K562 (cell line): ENCODE data around the gene CHAD. TPM values are rescaled to one million over a fixed set of nuclear protein-coding genes. Genes with fewer than 3 reads are reported as not detected.
A peak's percentile ranks its signal among the peaks of the same experiment; 100 is the strongest.

Experiments used
- BCOR ChIP-seq: fragments of 450-650 bp; IDR thresholded peaks from 2 replicates; pipeline ENCODE4 v1.6.1; 2016
- BDP1 ChIP-seq: IDR thresholded peaks from 3 replicates; pipeline ENCODE4 v1.6.1; 2011; ENCODE audit not compliant: insufficient read length, insufficient read depth
- EHMT2 ChIP-seq: fragments of 450-650 bp; IDR thresholded peaks from 2 replicates; pipeline ENCODE4 v1.6.1; 2018; ENCODE audit warnings: antibody characterized with exemption
- ETV6 ChIP-seq, 3 experiments: fragments of 150-350 bp in 1 of 3; sonication (generic) in 1 of 3; formaldehyde crosslinking in 1 of 3; IDR thresholded peaks; 2 replicates each; pipeline versions ENCODE4 v1.6.1 to v1.8.0; 2014 to 2022; ENCODE audit warnings: borderline replicate concordance in 2 of 3, low read depth in 2 of 3, antibody characterized with exemption in 1 of 3, low read length in 1 of 3, mild to moderate bottlenecking in 1 of 3, missing genetic modification reagents in 1 of 3
- FOSL1 ChIP-seq: fragments of 200-800 bp; sonication (Bioruptor generic); conservative IDR thresholded peaks from 2 replicates; pipeline ENCODE4 v1.6.1; 2016; ENCODE audit warnings: missing genetic modification characterization, missing compliant biosample characterization
- FOXP1 ChIP-seq: sonication (generic); formaldehyde crosslinking; IDR thresholded peaks from 2 replicates; pipeline ENCODE4 v1.8.0; 2022; ENCODE audit warnings: mild to moderate bottlenecking, missing genetic modification reagents
- HDAC2 ChIP-seq: fragments of 450-650 bp; IDR thresholded peaks from 2 replicates; pipeline ENCODE4 v1.6.1; 2016; ENCODE audit warnings: mild to moderate bottlenecking
- MCM3 ChIP-seq: fragments of 450-650 bp; IDR thresholded peaks from 2 replicates; pipeline ENCODE4 v1.6.1; 2016
- NFYB ChIP-seq: IDR thresholded peaks from 2 replicates; pipeline ENCODE4 v1.6.1; 2011; ENCODE audit warnings: mild to moderate bottlenecking, moderate library complexity; ENCODE audit not compliant: insufficient read length; ENCODE audit errors: extremely low read depth
- PCBP1 ChIP-seq: fragments of 200-400 bp; formaldehyde crosslinking; IDR thresholded peaks from 2 replicates; pipeline ENCODE4 v1.6.1; 2018; ENCODE audit warnings: mild to moderate bottlenecking, low read depth, low read length; ENCODE audit not compliant: poor library complexity, severe bottlenecking
- PTBP1 ChIP-seq: fragments of 200-400 bp; formaldehyde crosslinking; IDR thresholded peaks from 2 replicates; pipeline ENCODE4 v1.6.1; 2017; ENCODE audit warnings: low read depth, low read length
- PTTG1 ChIP-seq: fragments of 450-650 bp; IDR thresholded peaks from 2 replicates; pipeline ENCODE4 v1.6.1; 2016; ENCODE audit warnings: low read depth, mild to moderate bottlenecking, missing genetic modification characterization, missing compliant biosample characterization
- RFX1 ChIP-seq: fragments of 450-650 bp; IDR thresholded peaks from 2 replicates; pipeline ENCODE4 v1.6.1; 2016; ENCODE audit warnings: mild to moderate bottlenecking, moderate library complexity
- RHOXF2B ChIP-seq: fragments of 250-450 bp; sonication (Bioruptor Pico); conservative IDR thresholded peaks from 2 replicates; pipeline ENCODE4 v1.5.1; 2021
- SMC3 ChIP-seq: conservative IDR thresholded peaks from 2 replicates; pipeline ENCODE4 v1.6.1; 2011; ENCODE audit warnings: low read depth, low read length, improper control_type of control experiment; ENCODE audit not compliant: insufficient read depth
- XRCC3 ChIP-seq: fragments of 450-650 bp; IDR thresholded peaks from 2 replicates; pipeline ENCODE4 v1.6.1; 2017; ENCODE audit warnings: mild to moderate bottlenecking, moderate library complexity
- ZFP30 ChIP-seq: fragments of 250-450 bp; sonication (Bioruptor Pico); IDR thresholded peaks from 2 replicates; pipeline ENCODE4 v1.8.0; 2022; ENCODE audit warnings: moderate library complexity, mild to moderate bottlenecking, inconsistent platforms, borderline replicate concordance
- ZFP36 ChIP-seq: fragments of 150-350 bp; IDR thresholded peaks from 2 replicates; pipeline ENCODE4 v1.6.1; 2018; ENCODE audit warnings: low read length, low read depth; ENCODE audit not compliant: partially characterized antibody
- ZNF12 ChIP-seq: sonication (generic); formaldehyde crosslinking; IDR thresholded peaks from 2 replicates; pipeline ENCODE4 v1.4.0; 2020; ENCODE audit warnings: mild to moderate bottlenecking, missing genetic modification reagents
- ZNF354B ChIP-seq: fragments of 250-450 bp; sonication (Bioruptor Pico); IDR thresholded peaks from 2 replicates; pipeline ENCODE4 v1.4.0; 2020
- polyA plus RNA-seq, 8 experiments: library from polyadenylated mRNA; depleted of rRNA in 4 of 8; stranded (reverse) in 5 of 8; unstranded in 3 of 8; fragments of >200 nt; fragmentation: Nextera tagmentation in 2 of 8; fragmentation: Illumina TruSeq in 1 of 8; extraction: Ambion mirVana in 2 of 8; extraction: Trizol in 1 of 8; gene quantifications; 2 replicates each; pipeline versions ENCODE4 v1.2.1 to v1.2.3, GENCODE V29; 2011 to 2014; ENCODE audit warnings: inconsistent platforms in 1 of 8, missing spikeins in 1 of 8
- total RNA-seq, 7 experiments: library from RNA; depleted of rRNA in 6 of 7; stranded (reverse); fragments of >200 nt in 6 of 7; fragmentation: Illumina TruSeq in 2 of 7; extraction: Trizol in 2 of 7; gene quantifications; 2 replicates each; pipeline versions ENCODE4 v1.2.1 to v1.2.3, GENCODE V29; 2011 to 2021; ENCODE audit warnings: low replicate concordance in 1 of 7
- TF ChIP-seq, protein P1 (sequence below), 2 experiments: fragments of 450-650 bp; IDR thresholded peaks; 2 replicates each; pipeline ENCODE4 v1.6.1; 2018; ENCODE audit warnings: mild to moderate bottlenecking in 2 of 2, low read depth in 1 of 2; ENCODE audit not compliant: partially characterized antibody in 2 of 2
- TF ChIP-seq, protein P2 (sequence below): fragments of 250-450 bp; sonication (Bioruptor Pico); IDR thresholded peaks from 2 replicates; pipeline ENCODE4 v1.5.0; 2021
- TF ChIP-seq, protein P3 (sequence below): fragments of 250-450 bp; sonication (Bioruptor Pico); IDR thresholded peaks from 2 replicates; pipeline ENCODE4 v1.4.0; 2020; ENCODE audit warnings: borderline replicate concordance

CHAD gene
- total and polyA plus RNA-seq, 9 of the 15 experiments (the other 6 are each of a cell fraction or from before 2014, with no cell fraction given), result not detected

DNA sequence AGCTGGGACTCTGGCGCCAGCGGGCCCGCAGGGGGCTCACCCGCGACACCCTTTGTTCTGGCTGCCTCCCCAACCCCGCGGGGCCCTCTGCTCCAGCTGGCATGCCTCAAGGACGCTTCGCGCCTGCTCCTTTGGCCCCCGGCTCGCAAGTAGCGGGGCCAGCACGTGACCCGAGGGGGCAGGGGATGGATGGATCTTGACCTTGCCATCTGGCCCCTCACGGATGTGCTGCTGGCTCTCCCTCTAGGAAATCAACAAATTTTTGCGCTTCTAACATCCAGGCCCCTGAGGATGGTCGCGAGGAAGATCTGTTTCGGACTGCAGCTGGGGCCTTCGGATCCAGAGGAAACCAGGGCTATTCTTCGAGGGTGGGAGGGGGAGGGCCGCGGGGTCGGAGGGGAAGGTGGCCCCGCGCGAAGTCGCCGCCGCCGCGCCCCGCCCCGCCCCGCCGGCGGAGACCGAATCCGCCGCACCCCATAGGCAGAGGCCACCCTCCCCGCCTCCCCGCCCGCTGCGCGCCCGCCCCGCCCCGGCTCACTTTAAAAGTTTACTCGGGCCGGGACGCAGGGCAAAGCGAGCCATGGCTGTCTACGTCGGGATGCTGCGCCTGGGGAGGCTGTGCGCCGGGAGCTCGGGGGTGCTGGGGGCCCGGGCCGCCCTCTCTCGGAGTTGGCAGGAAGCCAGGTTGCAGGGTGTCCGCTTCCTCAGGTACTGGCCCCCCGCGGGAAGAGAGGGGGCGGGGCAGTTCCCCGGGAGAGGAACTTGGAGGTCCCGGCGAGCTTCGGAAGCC is 42.8 kb downstream of the CHAD start, which contains the start of gene ACSF2 (continued):
- TF ChIP-seq, protein P1, sequence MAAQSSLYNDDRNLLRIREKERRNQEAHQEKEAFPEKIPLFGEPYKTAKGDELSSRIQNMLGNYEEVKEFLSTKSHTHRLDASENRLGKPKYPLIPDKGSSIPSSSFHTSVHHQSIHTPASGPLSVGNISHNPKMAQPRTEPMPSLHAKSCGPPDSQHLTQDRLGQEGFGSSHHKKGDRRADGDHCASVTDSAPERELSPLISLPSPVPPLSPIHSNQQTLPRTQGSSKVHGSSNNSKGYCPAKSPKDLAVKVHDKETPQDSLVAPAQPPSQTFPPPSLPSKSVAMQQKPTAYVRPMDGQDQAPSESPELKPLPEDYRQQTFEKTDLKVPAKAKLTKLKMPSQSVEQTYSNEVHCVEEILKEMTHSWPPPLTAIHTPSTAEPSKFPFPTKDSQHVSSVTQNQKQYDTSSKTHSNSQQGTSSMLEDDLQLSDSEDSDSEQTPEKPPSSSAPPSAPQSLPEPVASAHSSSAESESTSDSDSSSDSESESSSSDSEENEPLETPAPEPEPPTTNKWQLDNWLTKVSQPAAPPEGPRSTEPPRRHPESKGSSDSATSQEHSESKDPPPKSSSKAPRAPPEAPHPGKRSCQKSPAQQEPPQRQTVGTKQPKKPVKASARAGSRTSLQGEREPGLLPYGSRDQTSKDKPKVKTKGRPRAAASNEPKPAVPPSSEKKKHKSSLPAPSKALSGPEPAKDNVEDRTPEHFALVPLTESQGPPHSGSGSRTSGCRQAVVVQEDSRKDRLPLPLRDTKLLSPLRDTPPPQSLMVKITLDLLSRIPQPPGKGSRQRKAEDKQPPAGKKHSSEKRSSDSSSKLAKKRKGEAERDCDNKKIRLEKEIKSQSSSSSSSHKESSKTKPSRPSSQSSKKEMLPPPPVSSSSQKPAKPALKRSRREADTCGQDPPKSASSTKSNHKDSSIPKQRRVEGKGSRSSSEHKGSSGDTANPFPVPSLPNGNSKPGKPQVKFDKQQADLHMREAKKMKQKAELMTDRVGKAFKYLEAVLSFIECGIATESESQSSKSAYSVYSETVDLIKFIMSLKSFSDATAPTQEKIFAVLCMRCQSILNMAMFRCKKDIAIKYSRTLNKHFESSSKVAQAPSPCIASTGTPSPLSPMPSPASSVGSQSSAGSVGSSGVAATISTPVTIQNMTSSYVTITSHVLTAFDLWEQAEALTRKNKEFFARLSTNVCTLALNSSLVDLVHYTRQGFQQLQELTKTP (IDR thresholded peaks at IDR 0.05; ENCODE audit: low read depth in 1 of 2, partially characterized antibody in 2 of 2), result no peak
- no peak for TF ChIP-seq ZNF12
- TF ChIP-seq ETV6 (IDR thresholded peaks at IDR 0.05; ENCODE audit: borderline replicate concordance in 1 of 2, low read depth in 2 of 2, low read length in 1 of 2), result no peak
- TF ChIP-seq ETV6 (CRISPR knock-in tag; IDR thresholded peaks at IDR 0.05; ENCODE audit: borderline replicate concordance), result no peak
- TF ChIP-seq ZFP36, result no peak
- no peak for TF ChIP-seq RHOXF2B (CRISPR knock-in tag)
- TF ChIP-seq ZFP30 (CRISPR knock-in tag), result no peak
- TF ChIP-seq NFYB, result no peak
- no peak for TF ChIP-seq MCM3
- TF ChIP-seq PTBP1, result no peak
- TF ChIP-seq EHMT2, result no peak
- TF ChIP-seq BDP1, result no peak
- TF ChIP-seq, protein P2, sequence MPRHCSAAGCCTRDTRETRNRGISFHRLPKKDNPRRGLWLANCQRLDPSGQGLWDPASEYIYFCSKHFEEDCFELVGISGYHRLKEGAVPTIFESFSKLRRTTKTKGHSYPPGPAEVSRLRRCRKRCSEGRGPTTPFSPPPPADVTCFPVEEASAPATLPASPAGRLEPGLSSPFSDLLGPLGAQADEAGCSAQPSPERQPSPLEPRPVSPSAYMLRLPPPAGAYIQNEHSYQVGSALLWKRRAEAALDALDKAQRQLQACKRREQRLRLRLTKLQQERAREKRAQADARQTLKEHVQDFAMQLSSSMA (CRISPR knock-in tag), result no peak
- TF ChIP-seq PTTG1 (tag), result no peak
- TF ChIP-seq, protein P3, sequence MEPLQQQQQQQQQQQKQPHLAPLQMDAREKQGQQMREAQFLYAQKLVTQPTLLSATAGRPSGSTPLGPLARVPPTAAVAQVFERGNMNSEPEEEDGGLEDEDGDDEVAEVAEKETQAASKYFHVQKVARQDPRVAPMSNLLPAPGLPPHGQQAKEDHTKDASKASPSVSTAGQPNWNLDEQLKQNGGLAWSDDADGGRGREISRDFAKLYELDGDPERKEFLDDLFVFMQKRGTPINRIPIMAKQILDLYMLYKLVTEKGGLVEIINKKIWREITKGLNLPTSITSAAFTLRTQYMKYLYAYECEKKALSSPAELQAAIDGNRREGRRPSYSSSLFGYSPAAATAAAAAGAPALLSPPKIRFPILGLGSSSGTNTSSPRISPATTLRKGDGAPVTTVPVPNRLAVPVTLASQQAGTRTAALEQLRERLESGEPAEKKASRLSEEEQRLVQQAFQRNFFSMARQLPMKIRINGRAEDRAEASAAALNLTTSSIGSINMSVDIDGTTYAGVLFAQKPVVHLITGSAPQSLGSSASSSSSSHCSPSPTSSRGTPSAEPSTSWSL (CRISPR knock-in tag), result no peak
- TF ChIP-seq BCOR, result no peak
- no peak for TF ChIP-seq FOXP1 (CRISPR knock-in tag)
- no peak for TF ChIP-seq RFX1
- TF ChIP-seq ZNF354B (CRISPR knock-in tag), result no peak
- TF ChIP-seq FOSL1 (tag), result 0 out of 2 replicates have a peak, but pooled peaks have one; percentile 4
- no peak for TF ChIP-seq PCBP1
- TF ChIP-seq SMC3, result no peak
- TF ChIP-seq XRCC3, result no peak
- no peak for TF ChIP-seq HDAC2
